Keratinocyte (primary cell): ENCODE results near the gene OTUD7B.

Source experiments
- EZH2 ChIP-seq: IDR thresholded peaks from one replicate; pipeline ENCODE4 v1.6.1; 2012; ENCODE audit warnings: inconsistent platforms, mild to moderate bottlenecking, low read length, moderate library complexity
- TF ChIP-seq, protein P1 (sequence below), 3 experiments: IDR thresholded peaks in 1 of 3; conservative IDR thresholded peaks in 1 of 3; optimal IDR thresholded peaks in 1 of 3; 2 replicates in 2 of 3; 3 replicates in 1 of 3; pipeline versions ENCODE3 to v1.5.1; 2011; ENCODE audit warnings: low read length in 3 of 3, mild to moderate bottlenecking in 3 of 3, moderate library complexity in 2 of 3, control low read depth in 1 of 3, inconsistent platforms in 1 of 3; ENCODE audit not compliant: insufficient read depth in 2 of 3; ENCODE audit errors: extremely low read depth in 1 of 3

DNA sequence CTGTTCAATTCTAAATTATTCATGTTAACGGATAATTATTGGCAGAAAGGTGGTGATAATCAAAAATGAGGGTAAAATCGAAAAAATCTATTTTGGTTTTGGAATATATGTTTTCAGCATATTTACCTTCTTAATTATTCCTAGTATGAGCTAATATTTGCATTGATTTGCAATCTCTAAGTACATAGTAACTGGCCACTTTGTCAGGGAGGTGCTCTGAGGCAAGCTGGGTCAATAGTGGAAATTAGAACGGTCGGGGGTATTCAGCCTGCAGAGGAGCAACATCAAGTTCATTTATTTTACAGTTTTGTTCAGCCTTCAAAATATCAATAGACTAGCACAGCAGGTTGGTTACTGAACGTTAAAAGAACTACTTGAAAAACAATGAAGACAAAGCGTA lies 1.8 kb downstream of the OTUD7B start:
- TF ChIP-seq, protein P1, sequence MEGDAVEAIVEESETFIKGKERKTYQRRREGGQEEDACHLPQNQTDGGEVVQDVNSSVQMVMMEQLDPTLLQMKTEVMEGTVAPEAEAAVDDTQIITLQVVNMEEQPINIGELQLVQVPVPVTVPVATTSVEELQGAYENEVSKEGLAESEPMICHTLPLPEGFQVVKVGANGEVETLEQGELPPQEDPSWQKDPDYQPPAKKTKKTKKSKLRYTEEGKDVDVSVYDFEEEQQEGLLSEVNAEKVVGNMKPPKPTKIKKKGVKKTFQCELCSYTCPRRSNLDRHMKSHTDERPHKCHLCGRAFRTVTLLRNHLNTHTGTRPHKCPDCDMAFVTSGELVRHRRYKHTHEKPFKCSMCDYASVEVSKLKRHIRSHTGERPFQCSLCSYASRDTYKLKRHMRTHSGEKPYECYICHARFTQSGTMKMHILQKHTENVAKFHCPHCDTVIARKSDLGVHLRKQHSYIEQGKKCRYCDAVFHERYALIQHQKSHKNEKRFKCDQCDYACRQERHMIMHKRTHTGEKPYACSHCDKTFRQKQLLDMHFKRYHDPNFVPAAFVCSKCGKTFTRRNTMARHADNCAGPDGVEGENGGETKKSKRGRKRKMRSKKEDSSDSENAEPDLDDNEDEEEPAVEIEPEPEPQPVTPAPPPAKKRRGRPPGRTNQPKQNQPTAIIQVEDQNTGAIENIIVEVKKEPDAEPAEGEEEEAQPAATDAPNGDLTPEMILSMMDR (optimal IDR thresholded peaks at IDR 0.05 in 1 of 3, IDR thresholded peaks at IDR 0.05 in 1 of 3, conservative IDR thresholded peaks at IDR 0.05 in 1 of 3; ENCODE audit: extremely low read depth in 1 of 3, insufficient read depth in 2 of 3, low read length in 3 of 3), result no peak
- no peak for TF ChIP-seq EZH2
